Central memory CD4-positive, alpha-beta T cell (primary cell): ENCODE data around the gene PLK3.
A peak's percentile ranks its signal among the peaks of the same experiment; 100 is the strongest.
"Not testable (repeated sequence)": the region's sequence is repeated elsewhere in the genome, so short reads cannot be mapped to it uniquely, and the experiment has no call there.

Experiments used
- DNase-seq: peaks from one replicate; pipeline ENCODE4 v3.0.0; 2022
- total RNA-seq, 3 experiments: gene quantifications; one replicate each; lab custom pipeline; 2026; lab: John Stamatoyannopoulos, UW

The PLK3 gene
- 171 to 740 (median 311) reads per million in 3 experiments for total RNA-seq

- peak; percentile 98 for DNase-seq
Measured at GRCh38 chr1:44799770-44800584, at the start of gene PLK3. PLK3 (plus strand) TSS chr1:44800377; CDS start chr1:44800464, 87 bp downstream.

GRCh38 chr1:44757420-44757819, 42.8 kb upstream of the PLK3 start:
- DNase-seq = no peak

GRCh38 chr1:44759077-44759476, 41.1 kb upstream of the PLK3 start:
- DNase-seq = no peak

GRCh38 chr1:44760876-44761275, 39.3 kb upstream of the PLK3 start:
- DNase-seq = no peak

- not testable (repeated sequence) for DNase-seq
Measured at GRCh38 chr1:44766421-44766820, 33.8 kb upstream of the PLK3 start.

- DNase-seq = peak; percentile 88
Measured at GRCh38 chr1:44775078-44775929, 24.9 kb upstream of the PLK3 start, which contains the start of gene RPS8. RPS8 (plus strand) TSS chr1:44775540; CDS start chr1:44775597, 57 bp downstream.

- DNase-seq = no peak
Measured at GRCh38 chr1:44775930-44776729, 24.0 kb upstream of the PLK3 start.

GRCh38 chr1:44776730-44777068, 23.5 kb upstream of the PLK3 start:
- DNase-seq = no peak

GRCh38 chr1:44777547-44777946, 22.6 kb upstream of the PLK3 start:
- DNase-seq = no peak

- DNase-seq = no peak
Measured at GRCh38 chr1:44777969-44778635, 22.1 kb upstream of the PLK3 start.

- no peak for DNase-seq
Measured at GRCh38 chr1:44778705-44779576, 21.2 kb upstream of the PLK3 start.

GRCh38 chr1:44780583-44781121, 19.5 kb upstream of the PLK3 start:
- no peak for DNase-seq

- no peak for DNase-seq
Measured at GRCh38 chr1:44783697-44784093, 16.5 kb upstream of the PLK3 start.

- DNase-seq = no peak
Measured at GRCh38 chr1:44784094-44785028, 15.8 kb upstream of the PLK3 start.

GRCh38 chr1:44785029-44785380, 15.2 kb upstream of the PLK3 start:
- no peak for DNase-seq

- DNase-seq = no peak
Measured at GRCh38 chr1:44785501-44786137, 14.6 kb upstream of the PLK3 start.

GRCh38 chr1:44786138-44786840, 13.9 kb upstream of the PLK3 start:
- peak; percentile 76 for DNase-seq

GRCh38 chr1:44786841-44787426, 13.2 kb upstream of the PLK3 start:
- DNase-seq = no peak
